A549 (cell line): ENCODE data around the gene FOXP1. TPM values are rescaled to one million over a fixed set of nuclear protein-coding genes. Genes with fewer than 3 reads are reported as not detected.

ENCODE experiments used
- ATAC-seq, 2 experiments: fragments of 200-7000 bp in 1 of 2; fragments of >200 bp in 1 of 2; cut with Nextera tagmentation in 1 of 2; cut with Tn5 transposase in 1 of 2; 3 replicates each; pipeline versions ENCODE4 v1.8.0 to v1.9.1; 2018 to 2020; ENCODE audit warnings: mild to moderate bottlenecking in 1 of 2, moderate library complexity in 1 of 2
- CTCF ChIA-PET: fragments of 300-600 bp; sonication (Branson Sonifier 250); formaldehyde crosslinking; extraction: SDS; loops from one replicate; lab custom pipeline; 2021; ENCODE audit warnings: antibody characterized with exemption, inconsistent platforms; lab: Yijun Ruan, JAX
- POLR2A ChIA-PET: fragments of 350-600 bp; formaldehyde crosslinking; extraction: SDS; loops from one replicate; lab custom pipeline; 2021; ENCODE audit warnings: antibody characterized with exemption, inconsistent platforms; lab: Yijun Ruan, JAX
- DNase-seq, 2 experiments: peaks; one replicate each; pipeline versions ENCODE4 v3.0.0 to v3.0.0-alpha.2; 2011 to 2016; ENCODE audit warnings: low read depth in 1 of 2, low spot score in 1 of 2
- FAIRE-seq: peaks from 2 replicates; lab custom pipeline; 2011; peaks lifted over from hg19 to GRCh38; lab: Jason Lieb, UNC
- H3K27ac ChIP-seq, 2 experiments: fragments of >200 bp; sonication (Bioruptor Twin); formaldehyde crosslinking; 3 replicates each; pipeline ENCODE4 v1.5.1; 2016 to 2017
- H3K4me1 ChIP-seq: fragments of >200 bp; sonication (Bioruptor Twin); formaldehyde crosslinking; 3 replicates; pipeline ENCODE4 v1.6.1; 2016
- H3K4me2 ChIP-seq: fragments of >200 bp; sonication (Bioruptor Twin); formaldehyde crosslinking; 3 replicates; pipeline ENCODE4 v1.6.1; 2016
- H3K4me3 ChIP-seq: fragments of >200 bp; sonication (Bioruptor Twin); formaldehyde crosslinking; 3 replicates; pipeline ENCODE4 v1.5.1; 2016
- H3K9me3 ChIP-seq: fragments of >200 bp; sonication (Bioruptor Twin); formaldehyde crosslinking; 3 replicates; pipeline ENCODE4 v1.6.1; 2016
- BHLHE40 ChIP-seq: IDR thresholded peaks from 2 replicates; pipeline ENCODE4 v1.6.1; 2012; ENCODE audit warnings: low read depth, low read length, inconsistent platforms
- CHD4 ChIP-seq: fragments of 200-600 bp; sonication (generic); IDR thresholded peaks from 2 replicates; pipeline ENCODE4 v1.6.1; 2016; ENCODE audit warnings: antibody characterized with exemption, mild to moderate bottlenecking, borderline replicate concordance
- E2F6 ChIP-seq: IDR thresholded peaks from 2 replicates; pipeline ENCODE4 v1.6.1; 2012; ENCODE audit warnings: low read depth, borderline replicate concordance
- EHF ChIP-seq: fragments of 250-450 bp; sonication (Bioruptor Pico); IDR thresholded peaks from 2 replicates; pipeline ENCODE4 v1.5.0; 2020; ENCODE audit warnings: mild to moderate bottlenecking
- EHMT2 ChIP-seq: fragments of 200-600 bp; sonication (generic); IDR thresholded peaks from 2 replicates; pipeline ENCODE4 v1.6.1; 2016; ENCODE audit warnings: antibody characterized with exemption, low read depth, mild to moderate bottlenecking, moderate library complexity
- ELK1 ChIP-seq: fragments of 150-350 bp; IDR thresholded peaks from 2 replicates; pipeline ENCODE4 v1.6.1; 2014; ENCODE audit warnings: low read depth, mild to moderate bottlenecking, low read length
- FOSB ChIP-seq: fragments of 250-450 bp; sonication (Bioruptor Pico); IDR thresholded peaks from 2 replicates; pipeline ENCODE4 v1.5.0; 2020; ENCODE audit warnings: mild to moderate bottlenecking, moderate library complexity
- HEYL ChIP-seq: fragments of 250-450 bp; sonication (Bioruptor Pico); IDR thresholded peaks from 2 replicates; pipeline ENCODE4 v1.8.0; 2021; ENCODE audit warnings: mild to moderate bottlenecking, moderate library complexity
- HMGXB4 ChIP-seq: fragments of 250-450 bp; sonication (Bioruptor Pico); IDR thresholded peaks from 2 replicates; pipeline ENCODE4 v1.5.0; 2021; ENCODE audit warnings: mild to moderate bottlenecking, moderate library complexity, borderline replicate concordance
- HOXB13 ChIP-seq: fragments of 250-450 bp; sonication (Bioruptor Pico); IDR thresholded peaks from 2 replicates; pipeline ENCODE4 v1.5.0; 2020; ENCODE audit warnings: low read depth, mild to moderate bottlenecking, moderate library complexity
- KDM5A ChIP-seq: fragments of 200-600 bp; sonication (generic); IDR thresholded peaks from 2 replicates; pipeline ENCODE4 v1.6.1; 2016; ENCODE audit warnings: antibody characterized with exemption, mild to moderate bottlenecking
- MAZ ChIP-seq: fragments of 150-350 bp; IDR thresholded peaks from 2 replicates; pipeline ENCODE4 v1.6.1; 2014; ENCODE audit warnings: antibody characterized with exemption, low read depth, low read length, borderline replicate concordance
- NFE2L2 ChIP-seq: fragments of 150-350 bp; conservative IDR thresholded peaks from 2 replicates; pipeline ENCODE4 v1.6.1; 2014; ENCODE audit warnings: low read length
- NR3C1 ChIP-seq: fragments of >200 bp; sonication (Bioruptor Twin); formaldehyde crosslinking; IDR thresholded peaks from 3 replicates; pipeline ENCODE4 v1.6.1; 2017
- PBX3 ChIP-seq: IDR thresholded peaks from 2 replicates; pipeline ENCODE4 v1.6.1; 2012
- POLR2A ChIP-seq: IDR thresholded peaks from 2 replicates; pipeline ENCODE4 v1.6.1; 2012; ENCODE audit warnings: mild to moderate bottlenecking, low read length
- POLR2AphosphoS2 ChIP-seq: conservative IDR thresholded peaks from 2 replicates; pipeline ENCODE4 v1.6.1; 2012; ENCODE audit warnings: low read length, improper control_type of control experiment, inconsistent platforms
- RAD21 ChIP-seq, 2 experiments: fragments of >200 bp in 1 of 2; sonication (Bioruptor Twin) in 1 of 2; formaldehyde crosslinking in 1 of 2; IDR thresholded peaks in 1 of 2; conservative IDR thresholded peaks in 1 of 2; 2 replicates in 1 of 2; 3 replicates in 1 of 2; pipeline ENCODE4 v1.6.1; 2012 to 2018; ENCODE audit warnings: inconsistent platforms in 1 of 2
- RARB ChIP-seq: fragments of 250-450 bp; sonication (Bioruptor Pico); IDR thresholded peaks from 2 replicates; pipeline ENCODE4 v1.8.0; 2021; ENCODE audit warnings: mild to moderate bottlenecking, moderate library complexity
- RFX5 ChIP-seq: fragments of 450-650 bp; IDR thresholded peaks from 2 replicates; pipeline ENCODE4 v1.7.1; 2014; ENCODE audit warnings: antibody characterized with exemption, mild to moderate bottlenecking, moderate library complexity
- SREBF2 ChIP-seq: fragments of 450-650 bp; IDR thresholded peaks from 2 replicates; pipeline ENCODE4 v1.6.1; 2014; ENCODE audit warnings: mild to moderate bottlenecking, moderate library complexity
- TFCP2L1 ChIP-seq: fragments of 250-450 bp; sonication (Bioruptor Pico); IDR thresholded peaks from 2 replicates; pipeline ENCODE4 v1.5.0; 2021; ENCODE audit warnings: mild to moderate bottlenecking
- TP53 ChIP-seq: fragments of 250-450 bp; sonication (Bioruptor Pico); IDR thresholded peaks from 2 replicates; pipeline ENCODE4 v1.5.0; 2021; ENCODE audit warnings: mild to moderate bottlenecking, moderate library complexity
- ZNF302 ChIP-seq: fragments of 250-450 bp; sonication (Bioruptor Pico); IDR thresholded peaks from 2 replicates; pipeline ENCODE4 v1.9.0; 2021; ENCODE audit warnings: inconsistent platforms, mild to moderate bottlenecking, moderate library complexity
- ZSCAN20 ChIP-seq: fragments of 250-450 bp; sonication (Bioruptor Pico); IDR thresholded peaks from 2 replicates; pipeline ENCODE4 v1.8.0; 2022; ENCODE audit warnings: mild to moderate bottlenecking, moderate library complexity
- whole genome bisulfite sequencing: methylation state at CpG from one replicate; pipeline ENCODE4 v1.1.6; 2017; ENCODE audit errors: missing lambda C conversion rate; 5-methylcytosine and 5-hydroxymethylcytosine counted together
- polyA plus RNA-seq, 4 experiments: library from polyadenylated mRNA; depleted of rRNA in 3 of 4; stranded (reverse); fragments of >200 nt; fragmentation: RNase III in 1 of 4; extraction: RNeasy Plus Mini Kit Qiagen cat#74134 plus additional on column Dnase treatment in 1 of 4; gene quantifications; 2 replicates in 3 of 4; 3 replicates in 1 of 4; pipeline ENCODE4 v1.2.3, GENCODE V29; 2011 to 2017
- TF ChIP-seq, protein P1 (sequence below): fragments of >200 bp; sonication (Bioruptor Twin); formaldehyde crosslinking; IDR thresholded peaks from 3 replicates; pipeline ENCODE4 v1.5.1; 2016
- TF ChIP-seq, protein P2 (sequence below): fragments of 250-450 bp; sonication (Bioruptor Pico); IDR thresholded peaks from 2 replicates; pipeline ENCODE4 v1.5.0; 2020; ENCODE audit warnings: low read depth, mild to moderate bottlenecking, moderate library complexity
- TF ChIP-seq, protein P3 (sequence below): IDR thresholded peaks from 2 replicates; pipeline ENCODE4 v1.6.1; 2012

The FOXP1 gene
- polyA plus RNA-seq, 2 of the 4 experiments (the other 2 are of a cell fraction) = 12.8 to 13.9 TPM

- TF ChIP-seq, protein P1, sequence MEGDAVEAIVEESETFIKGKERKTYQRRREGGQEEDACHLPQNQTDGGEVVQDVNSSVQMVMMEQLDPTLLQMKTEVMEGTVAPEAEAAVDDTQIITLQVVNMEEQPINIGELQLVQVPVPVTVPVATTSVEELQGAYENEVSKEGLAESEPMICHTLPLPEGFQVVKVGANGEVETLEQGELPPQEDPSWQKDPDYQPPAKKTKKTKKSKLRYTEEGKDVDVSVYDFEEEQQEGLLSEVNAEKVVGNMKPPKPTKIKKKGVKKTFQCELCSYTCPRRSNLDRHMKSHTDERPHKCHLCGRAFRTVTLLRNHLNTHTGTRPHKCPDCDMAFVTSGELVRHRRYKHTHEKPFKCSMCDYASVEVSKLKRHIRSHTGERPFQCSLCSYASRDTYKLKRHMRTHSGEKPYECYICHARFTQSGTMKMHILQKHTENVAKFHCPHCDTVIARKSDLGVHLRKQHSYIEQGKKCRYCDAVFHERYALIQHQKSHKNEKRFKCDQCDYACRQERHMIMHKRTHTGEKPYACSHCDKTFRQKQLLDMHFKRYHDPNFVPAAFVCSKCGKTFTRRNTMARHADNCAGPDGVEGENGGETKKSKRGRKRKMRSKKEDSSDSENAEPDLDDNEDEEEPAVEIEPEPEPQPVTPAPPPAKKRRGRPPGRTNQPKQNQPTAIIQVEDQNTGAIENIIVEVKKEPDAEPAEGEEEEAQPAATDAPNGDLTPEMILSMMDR = no peak
- TF ChIP-seq HOXB13 (CRISPR knock-in tag) (no peak), RAD21 (conservative IDR thresholded peaks at IDR 0.05 in 1 of 2, IDR thresholded peaks at IDR 0.05 in 1 of 2) (no peak), FOSB (CRISPR knock-in tag) (no peak), EHMT2 (no peak), MAZ (no peak), TFCP2L1 (CRISPR knock-in tag) (no peak), PBX3 (no peak), KDM5A (no peak), POLR2AphosphoS2 (no peak), ELK1 (no peak), CHD4 (no peak), EHF (CRISPR knock-in tag) (no peak), BHLHE40 (no peak), TP53 (CRISPR knock-in tag) (no peak), SREBF2 (no peak), ZNF302 (no peak)
- no peak for FAIRE-seq
- POLR2A ChIA-PET = no interaction called here
These were observed 333.5 kb downstream of the FOXP1 start for GRCh38 chr3:71250026-71250425.

DNA sequence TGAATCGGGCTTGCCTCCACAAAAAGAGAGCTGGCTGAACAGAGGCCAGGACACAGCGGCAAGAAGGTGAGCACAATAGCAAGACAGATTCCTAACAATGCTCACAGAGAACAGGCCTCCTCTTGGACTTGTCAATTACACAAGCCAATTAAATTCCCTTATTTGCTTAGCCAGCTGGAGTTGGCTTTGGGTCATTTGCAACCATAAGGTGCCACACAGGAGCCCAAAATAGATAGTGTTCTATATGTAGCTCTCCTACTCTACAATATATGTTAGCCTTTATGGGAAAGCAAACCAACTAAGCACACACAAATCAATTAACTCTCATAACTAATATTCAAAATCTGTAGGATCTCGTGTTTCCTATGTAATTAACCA is 335.6 kb downstream of the FOXP1 start:
- TF ChIP-seq EHMT2 = no peak
- TF ChIP-seq HEYL = no peak
- TF ChIP-seq, protein P2, sequence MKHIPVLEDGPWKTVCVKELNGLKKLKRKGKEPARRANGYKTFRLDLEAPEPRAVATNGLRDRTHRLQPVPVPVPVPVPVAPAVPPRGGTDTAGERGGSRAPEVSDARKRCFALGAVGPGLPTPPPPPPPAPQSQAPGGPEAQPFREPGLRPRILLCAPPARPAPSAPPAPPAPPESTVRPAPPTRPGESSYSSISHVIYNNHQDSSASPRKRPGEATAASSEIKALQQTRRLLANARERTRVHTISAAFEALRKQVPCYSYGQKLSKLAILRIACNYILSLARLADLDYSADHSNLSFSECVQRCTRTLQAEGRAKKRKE = no peak
- TF ChIP-seq, protein P3, sequence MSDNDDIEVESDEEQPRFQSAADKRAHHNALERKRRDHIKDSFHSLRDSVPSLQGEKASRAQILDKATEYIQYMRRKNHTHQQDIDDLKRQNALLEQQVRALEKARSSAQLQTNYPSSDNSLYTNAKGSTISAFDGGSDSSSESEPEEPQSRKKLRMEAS = no peak
- no peak for TF ChIP-seq CHD4
- TF ChIP-seq ZNF302 = no peak
- no peak for TF ChIP-seq E2F6
- no peak for TF ChIP-seq EHF (CRISPR knock-in tag)
- TF ChIP-seq POLR2A = no peak
- TF ChIP-seq NR3C1 = no peak
- TF ChIP-seq BHLHE40 = no peak
- no peak for TF ChIP-seq HOXB13 (CRISPR knock-in tag)
- no peak for TF ChIP-seq TFCP2L1 (CRISPR knock-in tag)
- no peak for TF ChIP-seq RFX5
- no peak for TF ChIP-seq ZSCAN20 (CRISPR knock-in tag)
- no peak for TF ChIP-seq RARB
- TF ChIP-seq NFE2L2 = no peak
- TF ChIP-seq HMGXB4 (CRISPR knock-in tag) = no peak
- peaks cover 85% of the 10 kb centered on the region for H3K4me1 ChIP-seq
- DNase-seq = no peak
- ATAC-seq = no peak
- 92% methylated on average over 3 of the region's 3 CpGs for WGBS
- CTCF ChIA-PET = interaction anchor here (0.6 to 1.1 kb wide), 5 partner anchors 9 to 183 kb away, joined by 3 to 4 read pairs (median 3); no protein-coding TSS in a partner anchor
- no peaks in the 10 kb centered on the region for H3K9me3 ChIP-seq
- POLR2A ChIA-PET = no interaction called here
- H3K4me3 ChIP-seq = no peak overlapping the region
- no peak for FAIRE-seq
- peak overlapping the region; percentile 17 to 78; a peak in 3 of 6 replicates for H3K27ac ChIP-seq
- 0 out of 3 replicates have a peak overlapping the region, but pooled peaks have one; percentile 30 for H3K4me2 ChIP-seq

More at GRCh38 chr3:71250026-71250425, 333.5 kb downstream of the FOXP1 start:
- DNase-seq = no peak
- peak overlapping the region; percentile 78; a peak in 5 of 6 replicates for H3K27ac ChIP-seq
- H3K4me3 ChIP-seq = no peak overlapping the region
- ATAC-seq = no peak
- 78% methylated on average over 5 of the region's 5 CpGs for WGBS
- no peaks in the 10 kb centered on the region for H3K9me3 ChIP-seq
- peaks cover 91% of the 10 kb centered on the region for H3K4me1 ChIP-seq
- no peak overlapping the region for H3K4me2 ChIP-seq
- CTCF ChIA-PET = interaction anchor here (1.2 kb wide), 1 partner anchor 8 kb away, joined by 3 read pairs; no protein-coding TSS in a partner anchor
